ENCODE data around the gene NT5C3B.

- TF ChIP-seq POLR2A (IDR thresholded peaks at IDR 0.05; ENCODE audit: low read depth, low read length) (no peak), POLR2AphosphoS5 (IDR thresholded peaks at IDR 0.05; ENCODE audit: low read depth, low read length) (no peak)
These were observed 13.4 kb upstream of the NT5C3B start for GRCh38 chr17:41849251-41849990.
